Activated effector memory CD4-positive, alpha-beta T cell treated with Interleukin-2 at 50 U/mL for 16 hours (primary cell): ENCODE results near the gene PRDM2.
"Not testable (repeated sequence)": the region's sequence is repeated elsewhere in the genome, so short reads cannot be mapped to it uniquely, and the experiment has no call there.

Source experiments
- DNase-seq: peaks from one replicate; pipeline ENCODE4 v3.0.0-alpha.2; 2020

PRDM2 gene

GRCh38 chr1:13702425-13703127 is 2.6 kb downstream of the PRDM2 start:
- peak; percentile 37 for DNase-seq

DNA sequence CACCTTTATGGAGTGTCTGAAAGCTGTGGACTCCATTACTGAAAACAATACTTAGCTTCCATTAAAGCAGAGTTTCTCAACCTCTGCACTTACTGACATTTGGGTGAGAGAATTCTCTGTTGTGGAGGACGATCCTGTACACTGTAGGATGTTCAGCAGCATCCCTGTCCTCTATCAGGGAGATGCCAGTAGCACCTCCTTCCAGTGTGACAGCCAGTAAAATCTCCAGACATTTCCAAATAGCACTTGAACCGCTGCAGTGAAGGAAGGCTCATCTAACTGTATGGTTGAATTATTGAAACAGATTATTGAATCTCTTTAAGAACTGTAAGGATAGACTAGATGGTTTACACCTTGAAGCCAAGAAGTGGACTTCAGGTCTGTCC is 3.1 kb downstream of the PRDM2 start:
- no peak for DNase-seq

- DNase-seq, result no peak
Observed at GRCh38 chr1:13703558-13704490, 3.8 kb downstream of the PRDM2 start.

GRCh38 chr1:13706046-13706445 is 6.1 kb downstream of the PRDM2 start:
- DNase-seq, result no peak

DNA sequence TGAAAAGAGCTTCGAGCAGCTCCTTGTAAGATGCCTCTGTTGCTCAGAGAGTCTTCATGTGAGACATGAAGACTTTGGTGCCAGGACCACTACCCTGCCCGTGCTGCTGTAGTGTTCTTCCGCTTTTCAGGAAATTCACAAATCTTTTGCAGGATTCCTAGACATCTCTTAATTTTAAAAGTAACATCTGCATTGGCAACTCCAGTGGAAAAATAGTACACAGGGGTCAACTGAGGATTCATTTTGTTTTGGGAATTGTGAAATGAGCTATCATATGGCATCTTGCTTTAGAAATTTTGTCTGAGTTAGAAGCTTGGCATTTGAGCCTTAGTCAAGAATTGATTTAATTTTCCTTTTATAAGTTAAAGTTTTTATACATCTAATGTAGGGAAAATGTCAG is 7.2 kb downstream of the PRDM2 start:
- no peak for DNase-seq

DNA sequence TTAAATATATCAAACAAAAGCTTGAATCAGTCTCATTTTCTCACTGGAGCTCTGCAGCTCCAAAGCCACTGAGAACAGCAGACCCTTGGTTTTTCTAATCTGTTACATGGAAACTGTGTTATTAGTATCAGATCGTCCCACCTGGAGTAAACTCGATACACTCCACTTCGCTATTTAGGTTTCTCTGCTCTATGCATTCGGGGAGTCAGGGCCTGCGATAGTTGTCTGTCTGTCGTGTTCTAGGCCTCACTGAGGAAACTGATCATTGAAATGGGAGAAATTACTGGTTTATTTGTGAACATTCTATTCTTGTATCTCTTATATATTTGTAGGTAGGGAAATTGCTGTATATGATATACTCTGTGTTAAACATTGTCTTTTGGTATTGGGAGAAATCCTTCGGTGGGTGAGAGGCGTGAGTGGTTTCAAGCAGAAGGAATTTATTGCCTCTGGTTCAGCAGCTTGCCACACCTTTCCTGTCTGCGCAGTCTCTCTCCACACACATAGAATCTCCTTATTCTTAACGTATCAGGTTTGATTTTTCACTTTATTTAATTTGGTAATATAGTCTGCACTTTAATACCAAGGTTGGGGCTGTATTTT is 8.5 kb downstream of the PRDM2 start:
- DNase-seq, result no peak

DNA sequence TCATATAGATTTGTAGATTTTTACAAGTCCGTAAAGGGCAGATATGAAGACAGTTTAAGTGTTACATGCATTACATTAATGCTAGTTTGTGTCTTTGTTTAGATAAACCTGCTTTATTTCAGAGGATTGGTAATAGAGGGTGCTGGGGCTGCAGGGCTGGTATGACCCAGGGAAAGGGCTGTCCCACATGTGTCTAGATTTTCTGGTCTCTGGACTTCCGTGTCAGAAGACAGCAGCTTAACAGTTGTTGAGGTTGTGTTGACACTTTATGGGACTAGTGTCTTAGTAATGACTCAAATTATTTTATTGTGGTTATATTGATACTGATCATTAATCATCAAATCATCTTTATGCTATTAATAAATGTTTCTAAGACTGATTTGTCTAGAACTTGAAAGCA is 10.1 kb downstream of the PRDM2 start:
- no peak for DNase-seq

DNA sequence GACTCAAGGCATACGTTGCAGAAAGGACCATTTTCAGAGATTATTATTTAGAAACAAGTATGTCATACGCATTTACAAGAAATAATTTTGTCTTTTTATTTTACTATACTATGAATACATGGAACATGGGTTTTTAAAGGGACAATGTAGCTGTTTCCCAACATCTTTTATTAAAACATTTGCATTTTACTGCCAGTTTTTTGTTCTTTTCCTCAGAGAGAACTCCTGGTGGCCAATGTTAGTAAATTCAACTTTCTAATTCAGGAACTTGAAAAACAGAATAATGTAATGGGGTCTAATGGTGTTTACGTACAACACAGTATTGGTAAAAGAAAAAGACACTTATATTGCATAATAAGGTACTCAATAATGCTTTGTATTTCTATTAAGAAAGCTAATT is 14.9 kb downstream of the PRDM2 start:
- DNase-seq, result no peak

GRCh38 chr1:13715616-13716287 is 15.8 kb downstream of the PRDM2 start:
- DNase-seq, result not testable (repeated sequence)

DNA sequence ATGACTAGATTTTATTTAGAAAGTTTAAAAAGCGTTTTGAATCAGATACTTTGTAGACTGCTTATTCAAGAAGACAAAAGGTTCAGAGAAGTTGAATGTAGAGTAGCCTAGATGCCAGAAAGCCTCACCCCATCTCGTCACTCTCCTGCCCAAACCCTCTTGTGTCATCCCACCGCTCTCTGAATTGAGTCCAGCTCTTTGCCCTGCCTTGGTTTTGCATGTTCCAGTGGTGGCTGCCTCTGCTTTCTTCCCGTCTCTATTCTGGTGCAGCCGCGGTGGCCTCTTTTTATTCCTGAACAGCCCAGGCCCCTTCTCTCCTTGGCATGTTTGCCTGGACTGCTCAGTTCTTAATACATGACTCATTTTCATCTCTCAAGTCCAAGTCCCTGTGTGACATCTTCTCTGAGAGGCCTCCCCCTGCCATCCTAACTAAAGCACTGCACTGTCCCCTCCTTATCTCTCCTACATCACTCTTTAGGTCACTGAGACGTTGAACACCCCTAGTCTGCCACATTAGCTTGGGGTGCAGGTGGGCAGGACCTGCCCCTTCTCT is 22.9 kb downstream of the PRDM2 start:
- no peak for DNase-seq

DNA sequence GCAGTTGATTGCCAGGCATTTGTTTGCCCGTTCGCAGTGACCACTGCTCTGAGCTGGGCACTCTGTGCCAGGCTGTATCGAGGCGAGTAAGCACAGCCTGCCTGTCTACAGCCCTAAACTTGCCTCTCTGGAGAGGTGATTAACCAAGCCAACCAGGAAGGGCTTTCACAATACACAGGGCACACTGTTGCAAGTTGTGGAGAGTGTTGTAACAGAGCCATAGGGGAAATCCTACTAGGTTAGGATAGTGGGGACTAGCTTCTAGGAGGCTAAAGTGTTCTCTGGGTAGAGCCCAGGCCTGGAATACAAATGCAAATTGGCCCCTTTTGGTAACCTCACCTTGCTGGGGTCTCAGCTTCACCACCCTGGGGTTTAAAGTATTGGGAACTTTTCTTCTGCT is 23.8 kb downstream of the PRDM2 start:
- no peak for DNase-seq

- DNase-seq, result peak; percentile 42
Observed at GRCh38 chr1:13725714-13726175, 25.8 kb downstream of the PRDM2 start.

DNA sequence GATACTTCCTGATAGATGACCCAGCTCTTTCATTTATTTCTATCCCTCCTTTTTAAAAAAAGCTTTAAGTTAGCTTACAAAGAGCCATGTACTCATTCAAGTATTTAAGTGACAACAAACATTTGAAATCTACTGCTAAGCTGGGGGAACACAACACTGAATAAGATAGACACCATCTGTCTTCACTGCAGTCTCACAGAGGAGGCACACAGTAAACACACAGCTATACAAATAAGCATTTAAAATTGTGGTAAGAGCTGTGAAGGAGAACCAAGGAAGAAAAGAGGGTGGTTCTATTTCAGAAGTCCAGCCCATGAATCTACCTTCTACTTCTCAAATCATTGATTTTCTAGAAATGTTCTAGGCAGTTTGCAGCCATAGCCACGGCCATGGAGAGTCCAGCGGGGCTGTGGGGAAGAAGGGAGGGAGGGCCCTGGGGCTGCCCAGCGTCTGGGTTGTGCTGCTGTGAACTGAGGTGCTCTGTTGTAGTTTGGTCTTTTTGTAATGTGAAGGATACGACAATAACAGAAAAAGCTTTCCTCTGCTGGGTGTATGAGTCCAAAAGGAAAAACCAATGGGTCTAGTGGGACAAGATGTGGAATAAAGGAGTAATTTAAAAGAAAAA is 28.2 kb downstream of the PRDM2 start:
- DNase-seq, result no peak

- no peak for DNase-seq
Observed at GRCh38 chr1:13730291-13730690, 30.3 kb downstream of the PRDM2 start.

GRCh38 chr1:13730751-13731482 is 30.9 kb downstream of the PRDM2 start:
- peak; percentile 75 for DNase-seq

DNA sequence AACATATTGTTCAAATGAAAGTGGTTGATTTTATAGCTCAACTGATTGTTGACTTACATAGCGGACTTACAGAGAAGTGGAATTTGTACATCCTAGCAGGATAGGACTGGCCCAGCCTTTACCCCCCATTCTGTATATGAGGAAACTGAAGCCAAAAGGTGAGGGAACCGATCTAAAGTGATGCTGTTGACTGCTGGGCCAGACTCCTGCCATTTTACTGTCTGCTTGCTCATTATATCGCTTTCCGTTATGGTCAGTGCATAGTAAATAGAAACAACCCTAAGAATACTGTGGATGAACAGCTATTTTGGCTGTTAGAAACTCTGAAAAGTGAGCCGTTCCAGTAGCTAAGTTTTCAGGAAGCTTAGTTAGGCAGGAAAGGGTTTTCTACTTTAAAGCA is 31.9 kb downstream of the PRDM2 start:
- DNase-seq, result no peak

GRCh38 chr1:13732971-13733667 is 33.1 kb downstream of the PRDM2 start:
- DNase-seq, result no peak

DNA sequence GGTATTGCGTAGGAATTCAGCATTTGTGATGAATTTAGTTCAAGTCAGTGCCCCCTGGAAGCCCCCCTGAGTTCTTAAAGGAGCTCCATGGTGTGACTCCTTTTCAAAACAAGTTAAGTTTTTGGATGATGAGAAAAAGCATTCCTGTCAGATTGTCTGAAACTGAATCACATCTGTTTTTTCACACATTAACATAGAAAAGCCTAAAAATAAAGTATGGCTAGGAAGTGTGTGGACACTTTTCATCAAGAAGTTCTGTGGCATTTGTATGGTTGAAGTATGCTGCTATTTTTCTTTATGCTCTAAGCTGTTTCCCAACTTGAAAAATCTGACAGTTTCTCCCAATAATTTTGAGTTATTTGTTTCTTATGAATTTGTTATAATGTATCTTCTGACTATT is 33.7 kb downstream of the PRDM2 start:
- no peak for DNase-seq

DNA sequence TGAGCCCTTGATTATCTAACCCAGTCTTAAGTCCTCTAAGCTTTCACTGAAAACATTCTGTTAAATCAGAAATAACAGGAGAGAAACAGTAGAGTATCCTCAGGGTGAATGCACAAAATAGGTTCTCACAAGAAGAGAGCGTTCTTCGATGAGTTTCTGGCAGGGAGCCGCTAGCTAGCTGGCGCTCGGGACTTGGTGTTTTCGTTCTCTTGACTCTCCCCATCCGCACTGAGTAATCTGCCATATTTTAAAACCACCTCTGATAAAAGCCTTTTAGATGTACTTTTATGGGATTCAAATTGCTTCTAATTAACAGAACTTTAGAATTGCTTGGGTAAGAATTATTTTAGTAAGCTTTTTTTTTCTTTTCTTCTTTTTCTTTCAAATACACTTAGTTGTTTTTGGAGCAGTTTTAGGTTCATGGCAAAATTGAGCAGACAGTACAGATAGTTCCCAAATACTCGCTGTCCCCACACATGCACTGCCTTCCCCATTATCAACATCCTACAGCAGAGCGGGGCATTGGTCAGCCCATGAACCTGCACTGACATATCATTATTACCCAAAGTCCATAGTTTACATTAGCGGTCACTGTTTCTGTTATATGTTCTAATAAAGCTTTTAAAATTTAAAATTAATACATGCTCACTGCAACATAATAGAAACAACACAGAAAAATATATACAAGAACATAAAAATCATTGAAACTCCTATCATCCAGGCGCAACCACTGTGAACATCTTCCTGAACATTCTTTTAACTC is 35.4 kb downstream of the PRDM2 start:
- no peak for DNase-seq

DNA sequence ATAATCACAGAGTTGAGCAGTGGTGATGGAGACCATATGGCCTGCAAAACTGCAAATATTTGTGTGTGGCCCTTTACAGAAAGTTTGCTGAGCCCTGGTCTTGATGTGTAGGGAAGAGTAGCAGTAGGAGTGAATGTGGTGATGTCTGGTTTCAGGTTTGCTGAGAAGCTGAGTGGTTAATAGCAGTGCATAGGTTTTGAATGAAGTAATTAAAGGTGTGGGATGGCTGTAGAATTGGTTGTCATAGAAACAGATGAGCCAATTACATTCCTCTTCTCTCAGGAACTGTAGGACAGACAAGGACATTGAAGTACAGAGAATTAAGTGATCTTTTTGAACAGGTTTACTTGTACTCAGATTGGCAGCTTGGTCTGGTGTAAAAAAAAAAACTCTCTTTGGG is 37.4 kb downstream of the PRDM2 start:
- no peak for DNase-seq
